NB4 (cell line): ENCODE results near the gene GFER.
A peak's percentile ranks its signal among the peaks of the same experiment; 100 is the strongest.

Source experiments
- DNase-seq: peaks from one replicate; pipeline ENCODE4 v3.0.0; 2010; ENCODE audit warnings: low read depth
- H3K4me3 ChIP-seq: one replicate; pipeline ENCODE4 v1.5.1; 2011; ENCODE audit warnings: mild to moderate bottlenecking, low read depth, low read length, moderate library complexity
- MAX ChIP-seq: IDR thresholded peaks from 2 replicates; pipeline ENCODE4 v1.6.1; 2011; ENCODE audit warnings: low read depth, low read length
- MYC ChIP-seq: IDR thresholded peaks from 2 replicates; pipeline ENCODE4 v1.6.1; 2011; ENCODE audit warnings: low read depth, low read length
- POLR2A ChIP-seq: IDR thresholded peaks from 2 replicates; pipeline ENCODE4 v1.6.1; 2011; ENCODE audit warnings: mild to moderate bottlenecking; ENCODE audit not compliant: insufficient read length; ENCODE audit errors: extremely low read depth
- TF ChIP-seq, protein P1 (sequence below): IDR thresholded peaks from one replicate; pipeline ENCODE4 v1.5.1; 2012; ENCODE audit warnings: low read depth, low read length

The GFER gene

DNA sequence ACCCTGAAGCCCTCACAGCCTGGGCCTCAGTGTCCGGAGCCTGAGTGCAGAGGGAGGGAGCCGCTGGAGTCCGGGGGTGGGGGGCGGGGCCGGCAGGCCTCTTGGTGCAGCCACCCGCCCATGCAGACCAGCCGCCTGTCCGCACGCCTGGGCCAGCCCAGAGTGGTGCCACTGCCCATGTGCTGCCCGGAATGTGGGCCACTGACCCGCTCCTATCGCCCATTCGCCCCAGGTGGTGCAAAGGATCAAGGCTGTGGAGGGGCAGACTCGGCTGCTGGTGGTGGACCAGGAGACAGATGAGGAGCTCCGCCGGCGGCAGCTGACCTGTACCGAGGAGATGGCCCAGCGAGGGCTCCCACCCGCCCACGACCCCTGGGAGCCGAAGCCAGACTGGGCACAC lies 45.4 kb downstream of the GFER start:
- no peak for DNase-seq
- no peak overlapping the region for H3K4me3 ChIP-seq
- TF ChIP-seq MAX, result no peak
- no peak for TF ChIP-seq POLR2A
- TF ChIP-seq, protein P1, sequence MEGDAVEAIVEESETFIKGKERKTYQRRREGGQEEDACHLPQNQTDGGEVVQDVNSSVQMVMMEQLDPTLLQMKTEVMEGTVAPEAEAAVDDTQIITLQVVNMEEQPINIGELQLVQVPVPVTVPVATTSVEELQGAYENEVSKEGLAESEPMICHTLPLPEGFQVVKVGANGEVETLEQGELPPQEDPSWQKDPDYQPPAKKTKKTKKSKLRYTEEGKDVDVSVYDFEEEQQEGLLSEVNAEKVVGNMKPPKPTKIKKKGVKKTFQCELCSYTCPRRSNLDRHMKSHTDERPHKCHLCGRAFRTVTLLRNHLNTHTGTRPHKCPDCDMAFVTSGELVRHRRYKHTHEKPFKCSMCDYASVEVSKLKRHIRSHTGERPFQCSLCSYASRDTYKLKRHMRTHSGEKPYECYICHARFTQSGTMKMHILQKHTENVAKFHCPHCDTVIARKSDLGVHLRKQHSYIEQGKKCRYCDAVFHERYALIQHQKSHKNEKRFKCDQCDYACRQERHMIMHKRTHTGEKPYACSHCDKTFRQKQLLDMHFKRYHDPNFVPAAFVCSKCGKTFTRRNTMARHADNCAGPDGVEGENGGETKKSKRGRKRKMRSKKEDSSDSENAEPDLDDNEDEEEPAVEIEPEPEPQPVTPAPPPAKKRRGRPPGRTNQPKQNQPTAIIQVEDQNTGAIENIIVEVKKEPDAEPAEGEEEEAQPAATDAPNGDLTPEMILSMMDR, result no peak
- no peak for TF ChIP-seq MYC

- no peak overlapping the region for H3K4me3 ChIP-seq
- TF ChIP-seq MAX, result no peak
- no peak for TF ChIP-seq MYC
- no peak for TF ChIP-seq POLR2A
- TF ChIP-seq, protein P1, result no peak
- no peak for DNase-seq
Observed at GRCh38 chr16:2030036-2030435, 46.0 kb downstream of the GFER start.

GRCh38 chr16:2031081-2031577 lies 47.1 kb downstream of the GFER start:
- no peak overlapping the region for H3K4me3 ChIP-seq
- DNase-seq, result no peak
- TF ChIP-seq POLR2A (no peak), MAX (no peak), MYC (no peak)
- TF ChIP-seq, protein P1, result no peak

DNA sequence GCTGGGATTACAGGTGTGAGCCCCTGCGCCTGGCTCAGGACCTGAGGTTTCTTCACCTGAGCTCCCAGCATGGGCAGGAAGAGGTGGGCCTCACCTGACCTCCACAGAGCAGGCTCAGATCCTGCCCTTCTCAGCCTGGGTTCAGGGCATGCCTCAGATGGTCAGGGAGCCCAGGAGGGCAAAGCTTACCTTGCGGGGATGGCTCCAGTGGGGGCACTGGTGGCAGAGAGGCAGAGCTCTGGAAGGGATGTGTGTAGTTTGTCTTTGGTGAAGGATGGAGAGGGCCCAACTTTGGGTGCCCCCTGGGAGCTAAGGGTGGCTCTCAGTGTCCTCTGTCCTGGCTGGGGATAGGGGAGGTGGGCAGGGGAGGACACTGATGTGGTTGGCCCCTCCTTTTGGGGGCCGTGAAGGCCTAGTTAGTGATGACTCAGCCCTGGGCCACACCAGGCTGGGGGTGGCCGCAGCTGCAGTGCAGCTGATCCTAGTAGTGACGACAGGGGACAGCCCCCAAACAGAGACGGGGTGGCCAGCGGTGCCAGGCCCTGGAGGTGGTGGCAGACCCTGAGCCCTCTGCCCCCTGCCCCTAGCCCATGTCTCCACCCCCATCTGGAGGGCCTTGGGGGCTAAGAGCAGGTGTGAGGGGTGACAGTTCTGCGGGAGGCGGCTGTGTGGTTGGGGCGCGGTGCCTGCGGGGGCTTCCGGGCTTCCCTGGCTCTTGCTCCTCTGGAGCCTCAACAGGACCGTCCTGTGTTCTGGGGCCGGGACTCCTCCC lies 48.5 kb downstream of the GFER start:
- peak overlapping the region; percentile 16 for H3K4me3 ChIP-seq
- TF ChIP-seq MAX, result no peak
- TF ChIP-seq MYC, result no peak
- TF ChIP-seq POLR2A, result no peak
- TF ChIP-seq, protein P1, result no peak

GRCh38 chr16:2033057-2033908 lies 49.3 kb downstream of the GFER start:
- peak overlapping the region; percentile 59 for H3K4me3 ChIP-seq
- TF ChIP-seq, protein P1, result no peak
- TF ChIP-seq MYC (no peak), POLR2A (no peak), MAX (no peak)
- DNase-seq, result peak; percentile 83

More for the DNA sequence above, 48.5 kb downstream of the GFER start:
- DNase-seq, result peak; percentile 65

GRCh38 chr16:2033909-2034695 lies 50.1 kb downstream of the GFER start:
- peak overlapping the region; percentile 59 for H3K4me3 ChIP-seq

More at GRCh38 chr16:2033909-2034695, 50.1 kb downstream of the GFER start:
- DNase-seq, result peak; percentile 28
